DOHH2 (cell line): Measurements from ENCODE around the gene RPP21.

Experiments used
- H3F3A ChIP-seq: fragments of 200-600 bp; sonication (generic), shearing (Covaris generic); 2 replicates; pipeline ENCODE4 v1.6.0; 2016; ENCODE audit warnings: antibody characterized with exemption, mild to moderate bottlenecking; ENCODE audit not compliant: control insufficient read depth, insufficient read depth
- H3K27ac ChIP-seq: fragments of 200-600 bp; sonication (generic); 2 replicates; pipeline ENCODE4 v1.5.1; 2014; ENCODE audit warnings: low read depth, mild to moderate bottlenecking, low read length, moderate library complexity
- H3K27me3 ChIP-seq: fragments of 200-600 bp; sonication (generic); 2 replicates; pipeline ENCODE4 v1.6.1; 2014; ENCODE audit warnings: mild to moderate bottlenecking, low read length, mixed read lengths; ENCODE audit not compliant: control insufficient read depth
- H3K36me3 ChIP-seq: fragments of 200-600 bp; sonication (generic); 2 replicates; pipeline ENCODE4 v1.6.1; 2014; ENCODE audit warnings: mild to moderate bottlenecking, low read length, moderate library complexity, mixed read lengths; ENCODE audit not compliant: control insufficient read depth
- H3K4me1 ChIP-seq: fragments of 200-600 bp; sonication (generic); 2 replicates; pipeline ENCODE4 v1.6.1; 2014; ENCODE audit warnings: mild to moderate bottlenecking, low read length, mixed read lengths; ENCODE audit not compliant: control insufficient read depth
- H3K4me2 ChIP-seq: fragments of 200-600 bp; sonication (generic); 2 replicates; pipeline ENCODE4 v1.6.0; 2014; ENCODE audit warnings: mild to moderate bottlenecking, low read length, moderate library complexity
- H3K4me3 ChIP-seq: fragments of 200-600 bp; sonication (generic); 2 replicates; pipeline ENCODE4 v1.5.1; 2014; ENCODE audit warnings: mild to moderate bottlenecking, low read length, mixed read lengths
- H3K79me2 ChIP-seq: fragments of 200-600 bp; sonication (generic); 2 replicates; pipeline ENCODE4 v1.6.1; 2014; ENCODE audit warnings: mild to moderate bottlenecking, low read length, mixed read lengths; ENCODE audit not compliant: control insufficient read depth
- H3K9me2 ChIP-seq: fragments of 200-600 bp; sonication (generic); replicated peaks from 2 replicates; pipeline ENCODE4 v1.6.1; 2014; ENCODE audit warnings: mild to moderate bottlenecking, low read length, mixed read lengths; ENCODE audit not compliant: control insufficient read depth
- H3K9me3 ChIP-seq: fragments of 200-600 bp; sonication (generic); 2 replicates; pipeline ENCODE4 v1.6.1; 2014; ENCODE audit warnings: antibody characterized with exemption, low read length, mixed read lengths; ENCODE audit not compliant: control insufficient read depth, insufficient read depth
- H4K20me1 ChIP-seq: fragments of 200-600 bp; sonication (generic); 2 replicates; pipeline ENCODE4 v1.6.0; 2014; ENCODE audit warnings: low read depth, mild to moderate bottlenecking, antibody characterized with exemption, low read length, moderate library complexity; ENCODE audit not compliant: control insufficient read depth, insufficient read depth
- EZH2phosphoT487 ChIP-seq: fragments of 200-600 bp; sonication (generic); IDR thresholded peaks from 2 replicates; pipeline ENCODE4 v1.6.1; 2017; ENCODE audit warnings: borderline replicate concordance, mild to moderate bottlenecking, antibody characterized with exemption, low read length, moderate library complexity, mixed read lengths
- TF ChIP-seq, protein P1 (sequence below): fragments of 200-600 bp; sonication (generic); IDR thresholded peaks from one replicate; pipeline ENCODE4 v1.5.1; 2014; ENCODE audit warnings: antibody characterized with exemption, mild to moderate bottlenecking, low read depth, low read length; ENCODE audit not compliant: poor library complexity, severe bottlenecking

RPP21 gene

DNA sequence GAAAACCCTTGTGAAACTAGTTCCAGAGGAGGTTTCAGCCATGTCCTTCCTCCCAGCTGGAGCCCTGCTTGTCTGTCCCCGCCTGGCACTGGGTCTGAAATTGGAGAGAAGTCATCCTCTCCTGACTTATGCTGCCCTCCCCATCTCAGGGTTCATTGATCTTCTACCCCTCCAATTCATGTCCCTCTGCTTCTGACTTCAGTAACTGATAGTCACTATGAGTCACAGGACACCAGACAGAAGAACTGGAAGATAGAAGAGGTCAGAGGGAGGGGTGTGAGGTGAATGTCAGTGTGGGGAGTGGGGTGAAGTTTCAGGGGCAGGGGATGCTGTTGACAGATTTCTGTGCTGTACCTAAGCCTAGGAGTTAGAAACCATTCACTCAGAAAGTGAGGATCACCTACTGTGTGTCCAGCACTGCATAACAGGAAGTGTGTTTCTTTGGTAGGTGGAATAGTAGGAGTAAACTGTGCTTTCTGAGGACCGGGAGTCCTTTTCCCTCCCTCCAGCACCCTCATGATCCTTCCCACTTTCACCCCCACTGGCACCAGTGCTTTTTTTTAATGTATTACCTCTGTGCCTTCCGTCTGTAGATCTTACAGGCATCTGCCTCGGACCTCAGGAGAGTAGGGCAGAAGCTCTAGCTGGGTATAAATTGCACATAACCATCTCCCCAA, 627 bp upstream of the RPP21 start:
- Histone ChIP-seq H3K4me1 (peaks cover 26% of the 10 kb centered on the region), H3K79me2 (peaks cover 8% of the 10 kb centered on the region), H3K4me2 (peak overlapping the region; percentile 70), H3K9me3 (no peaks in the 10 kb centered on the region), H3K4me3 (peak overlapping the region; percentile 97), H4K20me1 (no peaks in the 10 kb centered on the region), H3K36me3 (peaks cover 40% of the 10 kb centered on the region), H3K27ac (no peak overlapping the region), H3K27me3 (no peaks in the 10 kb centered on the region), H3F3A (peaks cover 1% of the 10 kb centered on the region; the same call in 1 of the 2 replicates), H3K9me2 (no peaks in the 10 kb centered on the region)
- TF ChIP-seq EZH2phosphoT487: no peak
- TF ChIP-seq, protein P1, sequence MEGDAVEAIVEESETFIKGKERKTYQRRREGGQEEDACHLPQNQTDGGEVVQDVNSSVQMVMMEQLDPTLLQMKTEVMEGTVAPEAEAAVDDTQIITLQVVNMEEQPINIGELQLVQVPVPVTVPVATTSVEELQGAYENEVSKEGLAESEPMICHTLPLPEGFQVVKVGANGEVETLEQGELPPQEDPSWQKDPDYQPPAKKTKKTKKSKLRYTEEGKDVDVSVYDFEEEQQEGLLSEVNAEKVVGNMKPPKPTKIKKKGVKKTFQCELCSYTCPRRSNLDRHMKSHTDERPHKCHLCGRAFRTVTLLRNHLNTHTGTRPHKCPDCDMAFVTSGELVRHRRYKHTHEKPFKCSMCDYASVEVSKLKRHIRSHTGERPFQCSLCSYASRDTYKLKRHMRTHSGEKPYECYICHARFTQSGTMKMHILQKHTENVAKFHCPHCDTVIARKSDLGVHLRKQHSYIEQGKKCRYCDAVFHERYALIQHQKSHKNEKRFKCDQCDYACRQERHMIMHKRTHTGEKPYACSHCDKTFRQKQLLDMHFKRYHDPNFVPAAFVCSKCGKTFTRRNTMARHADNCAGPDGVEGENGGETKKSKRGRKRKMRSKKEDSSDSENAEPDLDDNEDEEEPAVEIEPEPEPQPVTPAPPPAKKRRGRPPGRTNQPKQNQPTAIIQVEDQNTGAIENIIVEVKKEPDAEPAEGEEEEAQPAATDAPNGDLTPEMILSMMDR: no peak

DNA sequence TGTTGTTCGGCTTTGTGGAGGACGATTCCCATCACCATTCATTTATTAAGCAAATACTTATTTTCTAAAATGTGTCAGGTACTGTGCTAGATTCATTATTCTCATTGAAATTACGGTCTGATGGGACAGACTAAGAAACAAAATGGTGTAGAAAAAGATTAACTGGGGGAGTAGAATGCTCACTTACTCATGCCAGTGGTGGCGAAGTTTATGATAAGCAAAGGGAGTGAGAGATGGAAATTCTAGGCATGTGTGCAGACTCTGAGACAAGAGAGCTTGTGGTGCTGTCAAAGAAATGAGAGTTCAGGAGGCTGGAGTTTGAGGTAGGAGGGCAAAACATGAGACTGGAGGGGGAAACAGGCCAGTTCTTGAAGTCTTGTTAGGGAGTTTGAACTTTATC, 896 bp downstream of the RPP21 start:
- no peak overlapping the region for H3K27ac ChIP-seq
- no peaks in the 10 kb centered on the region for H3K27me3 ChIP-seq
- peaks cover 8% of the 10 kb centered on the region for H3K79me2 ChIP-seq
- no peaks in the 10 kb centered on the region for H4K20me1 ChIP-seq
- peaks cover 41% of the 10 kb centered on the region for H3K4me1 ChIP-seq
- no peaks in the 10 kb centered on the region for H3K9me2 ChIP-seq
- TF ChIP-seq, protein P1: no peak
- no peak for TF ChIP-seq EZH2phosphoT487
- H3F3A ChIP-seq: peaks cover 5% of the 10 kb centered on the region; the same call in 1 of the 2 replicates
- H3K4me3 ChIP-seq: peak overlapping the region; percentile 97
- H3K9me3 ChIP-seq: no peaks in the 10 kb centered on the region
- H3K36me3 ChIP-seq: peaks cover 27% of the 10 kb centered on the region
- H3K4me2 ChIP-seq: peak overlapping the region; percentile 70

DNA sequence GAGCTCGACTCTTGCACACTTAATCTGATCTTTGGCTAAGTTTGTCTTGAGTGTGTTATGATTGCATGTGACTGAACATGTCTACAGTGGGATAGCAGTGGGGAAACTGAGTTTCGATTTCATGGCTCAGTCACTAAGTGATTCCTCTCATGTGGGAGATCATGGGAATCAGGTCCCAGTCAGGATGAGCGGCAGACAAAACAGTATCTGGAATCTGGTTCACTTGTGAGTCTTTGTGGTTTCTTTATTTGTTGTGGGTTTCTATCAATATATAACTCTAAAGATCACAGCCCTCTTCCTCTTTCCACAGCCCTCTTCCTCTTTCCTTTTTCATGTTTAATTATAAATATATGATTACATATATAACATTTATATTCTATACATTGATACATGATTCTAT, 4.0 kb downstream of the RPP21 start:
- H3K9me3 ChIP-seq: no peaks in the 10 kb centered on the region
- peak overlapping the region; percentile 5; the same call in 1 of the 2 replicates for H3K4me2 ChIP-seq
- H3K27ac ChIP-seq: no peak overlapping the region
- no peak overlapping the region for H3K4me3 ChIP-seq
- H3K4me1 ChIP-seq: peaks cover 45% of the 10 kb centered on the region
- no peaks in the 10 kb centered on the region for H4K20me1 ChIP-seq
- H3F3A ChIP-seq: peaks cover 5% of the 10 kb centered on the region; the same call in 1 of the 2 replicates
- TF ChIP-seq, protein P1: no peak
- no peak for TF ChIP-seq EZH2phosphoT487
- peaks cover 8% of the 10 kb centered on the region for H3K79me2 ChIP-seq
- peaks cover 15% of the 10 kb centered on the region for H3K36me3 ChIP-seq
- H3K9me2 ChIP-seq: no peaks in the 10 kb centered on the region
- peaks cover 7% of the 10 kb centered on the region for H3K27me3 ChIP-seq
